ENCODE results near the gene USP10.

- TF ChIP-seq, protein P1, sequence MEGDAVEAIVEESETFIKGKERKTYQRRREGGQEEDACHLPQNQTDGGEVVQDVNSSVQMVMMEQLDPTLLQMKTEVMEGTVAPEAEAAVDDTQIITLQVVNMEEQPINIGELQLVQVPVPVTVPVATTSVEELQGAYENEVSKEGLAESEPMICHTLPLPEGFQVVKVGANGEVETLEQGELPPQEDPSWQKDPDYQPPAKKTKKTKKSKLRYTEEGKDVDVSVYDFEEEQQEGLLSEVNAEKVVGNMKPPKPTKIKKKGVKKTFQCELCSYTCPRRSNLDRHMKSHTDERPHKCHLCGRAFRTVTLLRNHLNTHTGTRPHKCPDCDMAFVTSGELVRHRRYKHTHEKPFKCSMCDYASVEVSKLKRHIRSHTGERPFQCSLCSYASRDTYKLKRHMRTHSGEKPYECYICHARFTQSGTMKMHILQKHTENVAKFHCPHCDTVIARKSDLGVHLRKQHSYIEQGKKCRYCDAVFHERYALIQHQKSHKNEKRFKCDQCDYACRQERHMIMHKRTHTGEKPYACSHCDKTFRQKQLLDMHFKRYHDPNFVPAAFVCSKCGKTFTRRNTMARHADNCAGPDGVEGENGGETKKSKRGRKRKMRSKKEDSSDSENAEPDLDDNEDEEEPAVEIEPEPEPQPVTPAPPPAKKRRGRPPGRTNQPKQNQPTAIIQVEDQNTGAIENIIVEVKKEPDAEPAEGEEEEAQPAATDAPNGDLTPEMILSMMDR (IDR thresholded peaks at IDR 0.05): no peak
- TF ChIP-seq ZNF302 (CRISPR knock-in tag; IDR thresholded peaks at IDR 0.05) (no peak), MAX (IDR thresholded peaks at IDR 0.05) (no peak), MAZ (IDR thresholded peaks at IDR 0.05; ENCODE audit: borderline replicate concordance, low read depth, low read length) (no peak), NR3C1 (IDR thresholded peaks at IDR 0.05) (no peak), USF2 (IDR thresholded peaks at IDR 0.05) (no peak), EP300 (IDR thresholded peaks at IDR 0.05) (no peak), PBX3 (IDR thresholded peaks at IDR 0.05) (no peak)
Measured at GRCh38 chr16:84685210-84685609, 14.6 kb upstream of the USP10 start.

Measured in A549 (cell line).